ENCODE measurements around the gene FOXG1. TPM values are rescaled to one million over a fixed set of nuclear protein-coding genes. Genes with fewer than 3 reads are reported as not detected.

Gene FOXG1
- total RNA-seq, 2 donors from 2014 or later = not detected

DNA sequence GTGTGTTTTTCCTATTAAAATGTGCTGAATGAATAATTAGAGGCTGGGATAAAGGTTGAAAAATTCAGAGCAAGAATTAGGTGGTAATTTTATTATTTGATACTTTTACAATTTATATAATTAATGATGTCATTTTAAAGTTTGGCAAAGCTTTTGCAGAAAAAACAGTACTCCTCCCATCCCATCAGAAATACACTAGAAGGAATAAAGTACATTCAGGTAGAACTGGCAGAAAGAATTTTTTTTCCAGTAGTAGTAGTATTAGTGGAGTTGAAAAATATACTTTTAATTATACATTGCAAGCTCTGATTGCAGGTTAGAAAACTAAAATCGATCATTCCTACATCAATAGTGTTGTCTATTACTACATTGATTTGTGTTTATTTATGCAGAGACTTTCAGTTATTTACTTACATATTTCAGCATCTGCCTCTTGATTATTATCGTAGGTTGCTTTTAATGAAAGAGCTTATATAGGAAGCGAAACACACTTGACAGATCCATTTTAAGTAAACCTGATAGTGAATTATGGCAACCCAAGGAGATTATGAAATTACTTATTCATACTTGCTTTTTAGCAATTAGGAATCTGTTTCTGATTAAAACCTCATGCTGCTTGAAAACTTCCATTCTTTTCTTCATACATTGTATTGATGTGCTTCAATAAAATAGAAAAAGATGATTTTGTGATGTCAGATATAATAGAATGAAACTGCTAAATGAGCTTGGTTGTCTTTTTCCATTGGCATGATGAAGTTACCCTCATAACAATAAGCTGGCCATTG lies 10.1 kb downstream of the FOXG1 start:
- no peak overlapping the region for H3K4me3 Mint-ChIP-seq
- ATAC-seq (no peak), DNase-seq (ENCODE audit: low spot score) (no peak)
- H3K4me1 Mint-ChIP-seq (ENCODE audit: low read depth in 2 of 2) = no peaks in the 10 kb centered on the region
- H3K27ac Mint-ChIP-seq = no peak overlapping the region
- peaks cover 10% of the 10 kb centered on the region for H3K9me3 Mint-ChIP-seq
- peaks cover 31 to 43% of the 10 kb centered on the region in 2 donors for H3K27me3 Mint-ChIP-seq
- H3K36me3 Mint-ChIP-seq = peaks cover 18% of the 10 kb centered on the region

DNA sequence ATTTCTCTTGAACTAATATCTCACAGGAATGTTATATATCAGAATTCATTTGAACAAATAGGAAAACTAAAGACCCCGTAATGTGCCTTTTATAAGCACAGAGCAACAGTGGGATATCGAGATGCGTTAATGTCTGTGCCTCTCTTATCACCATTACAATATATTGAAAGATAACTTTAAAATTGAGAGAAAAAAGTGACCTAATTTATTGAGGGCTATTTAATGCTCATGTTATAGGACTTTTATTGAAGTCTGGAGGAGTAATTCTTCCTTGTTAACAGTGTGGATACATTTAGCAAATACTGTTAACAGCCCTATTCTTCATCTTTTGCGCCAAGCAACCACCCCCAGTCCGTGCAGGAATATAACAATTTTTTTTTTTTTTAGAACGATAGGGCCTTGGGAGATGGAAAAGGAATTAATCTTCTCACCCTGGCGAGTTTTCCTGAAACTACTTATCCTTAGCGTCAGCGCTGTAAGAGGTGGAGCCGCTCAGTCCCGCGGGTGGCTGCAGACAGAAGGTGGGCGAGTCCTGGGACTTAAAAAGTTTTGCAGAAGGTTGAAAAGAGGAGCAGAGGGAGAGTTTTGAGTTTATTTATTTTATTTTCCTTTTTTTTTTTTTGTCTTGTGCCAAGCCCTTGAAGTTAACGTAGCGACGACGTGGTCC lies 11.0 kb downstream of the FOXG1 start:
- H3K27ac Mint-ChIP-seq = no peak overlapping the region
- peaks cover 10% of the 10 kb centered on the region for H3K9me3 Mint-ChIP-seq
- no peaks in the 10 kb centered on the region for H3K4me1 Mint-ChIP-seq (ENCODE audit: low read depth in 2 of 2)
- ATAC-seq (no peak), DNase-seq (ENCODE audit: low spot score) (no peak)
- H3K36me3 Mint-ChIP-seq = peaks cover 18% of the 10 kb centered on the region
- peaks cover 28 to 41% of the 10 kb centered on the region in 2 donors for H3K27me3 Mint-ChIP-seq
- no peak overlapping the region for H3K4me3 Mint-ChIP-seq

DNA sequence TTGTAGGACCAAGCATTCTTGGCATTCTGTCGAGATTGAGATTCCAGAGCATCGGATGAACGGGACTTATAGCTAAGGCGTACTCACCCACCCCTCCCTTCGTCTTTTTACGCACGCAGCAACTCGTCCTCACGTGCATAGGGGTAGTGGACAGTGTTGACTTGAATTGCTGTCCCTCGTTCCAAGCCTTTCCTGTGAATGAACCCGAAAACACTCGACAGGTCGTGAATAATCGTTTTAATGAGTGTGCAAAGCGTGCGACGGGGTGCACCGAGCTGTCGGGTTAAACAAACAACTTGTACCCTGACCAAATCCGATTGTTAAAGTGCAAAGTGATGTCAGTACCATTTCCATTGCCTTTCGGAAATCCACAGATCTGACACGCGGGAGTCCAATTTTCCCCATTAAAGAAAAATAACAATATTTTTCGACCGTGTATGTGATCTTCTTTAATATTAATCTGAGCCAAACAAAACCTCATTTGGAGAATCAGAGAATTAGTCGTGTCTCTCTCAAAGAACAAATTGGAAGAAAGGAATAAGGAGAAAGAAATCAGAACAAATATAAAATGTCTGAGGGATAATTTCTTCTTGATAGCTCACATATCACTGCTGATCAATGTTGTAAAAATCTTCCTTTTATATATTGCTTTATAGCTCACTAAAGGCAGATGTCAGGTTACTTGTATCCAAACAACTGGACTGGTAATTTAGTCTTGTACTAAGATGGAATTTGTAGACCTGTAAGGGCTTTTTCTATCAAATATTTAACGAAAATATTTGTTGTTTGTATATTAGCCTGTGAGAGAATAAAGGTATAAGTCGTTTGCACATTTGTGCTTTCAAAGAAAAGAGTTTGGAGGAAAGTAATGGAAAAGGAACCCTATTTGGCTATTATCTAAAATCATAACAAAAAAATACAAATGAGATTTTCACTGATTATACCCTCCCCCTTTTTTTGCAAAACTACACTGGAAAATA lies 11.8 kb downstream of the FOXG1 start:
- Mint-ChIP-seq H3K27ac (no peak overlapping the region), H3K36me3 (peaks cover 13% of the 10 kb centered on the region), H3K4me3 (no peak overlapping the region), H3K9me3 (peaks cover 6% of the 10 kb centered on the region), H3K27me3 (peaks cover 20 to 37% of the 10 kb centered on the region in 2 donors), H3K4me1 (ENCODE audit: low read depth in 2 of 2) (no peaks in the 10 kb centered on the region)
- ATAC-seq (no peak), DNase-seq (ENCODE audit: low spot score) (no peak)

DNA sequence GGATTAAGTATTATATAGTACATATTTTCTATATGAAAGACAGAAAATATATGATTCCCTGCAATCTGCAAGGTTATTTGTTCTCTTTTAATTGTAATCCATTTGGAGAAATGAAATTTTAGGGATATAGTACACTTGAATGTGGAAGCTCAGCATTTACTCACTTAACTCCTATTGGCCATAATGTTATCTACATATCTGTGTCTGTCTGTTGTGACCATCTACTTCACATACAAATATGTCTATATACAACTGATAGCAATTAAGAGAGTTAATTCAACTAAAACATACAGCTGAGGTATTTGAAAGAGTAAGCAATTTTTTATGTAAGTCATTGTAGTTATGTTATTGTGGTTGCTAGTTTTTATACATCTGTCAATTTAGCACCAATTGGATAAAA lies 12.9 kb downstream of the FOXG1 start:
- Mint-ChIP-seq H3K4me3 (no peak overlapping the region), H3K27ac (no peak overlapping the region), H3K27me3 (peaks cover 23 to 38% of the 10 kb centered on the region in 2 donors), H3K9me3 (peaks cover 9% of the 10 kb centered on the region), H3K4me1 (ENCODE audit: low read depth in 2 of 2) (no peaks in the 10 kb centered on the region), H3K36me3 (peaks cover 20% of the 10 kb centered on the region)
- ATAC-seq (no peak), DNase-seq (ENCODE audit: low spot score) (no peak)

DNA sequence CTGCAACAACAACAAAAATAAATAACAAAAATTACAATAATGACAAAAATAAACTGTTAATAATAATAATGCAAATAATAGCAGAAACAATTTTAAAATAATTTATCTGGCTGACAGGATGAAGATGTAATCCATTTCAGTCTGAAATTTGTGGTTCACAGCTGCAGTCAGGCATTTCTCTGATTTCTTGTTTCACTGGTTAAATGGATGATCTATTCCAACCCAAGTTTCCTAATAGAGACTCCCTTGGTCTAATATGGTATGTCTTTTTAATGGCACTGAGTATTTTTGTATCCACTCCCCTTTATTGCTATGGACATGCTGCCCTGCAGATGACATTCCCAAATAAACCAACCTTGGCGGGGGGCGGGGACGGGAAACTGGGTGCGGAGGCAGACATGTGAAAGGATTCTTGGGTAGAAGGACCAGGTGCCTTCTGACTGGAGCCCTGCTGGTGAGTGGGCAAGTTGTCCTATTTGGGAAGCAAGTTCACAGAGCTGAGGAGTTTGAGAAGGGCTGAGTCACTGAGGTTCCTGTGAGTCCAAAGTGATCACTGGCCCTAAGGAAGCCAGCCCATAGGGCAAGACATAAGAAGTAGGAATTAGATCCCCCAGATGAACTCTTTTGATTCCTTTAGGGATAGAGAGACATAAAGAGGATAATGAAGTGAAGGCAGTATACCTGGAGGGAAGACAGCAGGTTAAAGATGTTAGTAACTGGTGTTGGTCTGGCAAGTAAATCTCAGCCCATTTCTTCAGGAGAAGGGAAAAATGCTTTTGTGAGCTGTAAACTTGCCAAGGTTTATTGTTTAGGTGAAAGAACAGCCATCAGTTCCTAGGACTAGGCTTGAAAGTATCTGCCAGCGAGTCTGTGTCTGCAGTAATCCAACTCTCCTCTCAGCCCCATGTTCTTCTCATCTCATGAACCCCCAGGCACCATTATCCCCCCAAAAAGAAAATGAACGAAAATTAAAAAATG lies 14.5 kb downstream of the FOXG1 start:
- H3K27me3 Mint-ChIP-seq = peaks cover 22 to 27% of the 10 kb centered on the region in 2 donors
- no peak overlapping the region for H3K27ac Mint-ChIP-seq
- H3K4me1 Mint-ChIP-seq (ENCODE audit: low read depth in 2 of 2) = peaks cover 0 to 3% of the 10 kb centered on the region in 2 donors
- H3K9me3 Mint-ChIP-seq = peaks cover 5% of the 10 kb centered on the region
- no peak overlapping the region for H3K4me3 Mint-ChIP-seq
- ATAC-seq (no peak), DNase-seq (ENCODE audit: low spot score) (no peak)
- peaks cover 17% of the 10 kb centered on the region for H3K36me3 Mint-ChIP-seq

DNA sequence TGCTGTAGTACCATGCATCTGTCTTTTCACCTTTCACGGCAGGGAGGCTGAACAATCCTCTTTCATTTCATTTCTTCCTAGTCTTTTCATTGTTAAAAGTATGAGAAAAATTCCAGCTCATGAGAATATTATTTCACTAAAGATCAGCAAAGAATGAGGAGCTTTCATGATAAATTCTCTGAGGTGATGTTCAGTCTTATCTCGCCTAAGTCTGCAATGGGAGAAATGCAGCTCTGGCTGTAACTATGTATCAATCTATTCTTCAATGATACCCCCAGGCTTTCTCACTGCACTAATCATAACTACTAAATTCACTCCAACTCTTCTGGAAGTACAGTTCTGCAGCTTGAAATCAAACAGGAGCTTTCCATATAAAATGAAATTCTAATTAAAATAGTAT lies 15.7 kb downstream of the FOXG1 start:
- no peak overlapping the region for H3K27ac Mint-ChIP-seq
- H3K9me3 Mint-ChIP-seq = peaks cover 5% of the 10 kb centered on the region
- peaks cover 23% of the 10 kb centered on the region for H3K36me3 Mint-ChIP-seq
- peaks cover 22 to 25% of the 10 kb centered on the region in 2 donors for H3K27me3 Mint-ChIP-seq
- no peak overlapping the region for H3K4me3 Mint-ChIP-seq
- peaks cover 0 to 3% of the 10 kb centered on the region in 2 donors for H3K4me1 Mint-ChIP-seq (ENCODE audit: low read depth in 2 of 2)
- DNase-seq (ENCODE audit: low spot score) (no peak), ATAC-seq (no peak)

DNA sequence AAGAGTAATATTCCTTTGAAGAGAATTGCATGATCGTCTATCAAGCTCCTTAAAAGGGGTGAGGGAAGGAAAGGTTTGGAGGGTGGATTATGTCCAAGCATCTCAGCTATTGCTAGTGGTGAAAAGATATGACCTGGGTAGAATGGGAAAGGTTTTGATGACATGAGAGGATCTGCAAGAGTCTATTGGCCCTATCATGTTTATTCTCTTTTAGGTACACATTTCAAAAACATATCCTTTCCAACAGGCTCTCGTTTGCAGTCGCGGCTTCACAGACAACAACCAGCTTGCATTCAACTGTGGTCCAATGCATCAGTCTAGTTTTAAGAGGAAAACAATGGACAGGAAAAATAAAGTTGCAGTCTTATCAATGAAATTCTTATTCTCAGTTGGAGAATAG lies 17.1 kb downstream of the FOXG1 start:
- peaks cover 0 to 3% of the 10 kb centered on the region in 2 donors for H3K4me1 Mint-ChIP-seq (ENCODE audit: low read depth in 2 of 2)
- peaks cover 23% of the 10 kb centered on the region for H3K36me3 Mint-ChIP-seq
- peaks cover 9% of the 10 kb centered on the region for H3K9me3 Mint-ChIP-seq
- H3K27me3 Mint-ChIP-seq = peaks cover 15 to 18% of the 10 kb centered on the region in 2 donors
- no peak overlapping the region for H3K27ac Mint-ChIP-seq
- DNase-seq (ENCODE audit: low spot score) (no peak), ATAC-seq (no peak)
- no peak overlapping the region for H3K4me3 Mint-ChIP-seq

DNA sequence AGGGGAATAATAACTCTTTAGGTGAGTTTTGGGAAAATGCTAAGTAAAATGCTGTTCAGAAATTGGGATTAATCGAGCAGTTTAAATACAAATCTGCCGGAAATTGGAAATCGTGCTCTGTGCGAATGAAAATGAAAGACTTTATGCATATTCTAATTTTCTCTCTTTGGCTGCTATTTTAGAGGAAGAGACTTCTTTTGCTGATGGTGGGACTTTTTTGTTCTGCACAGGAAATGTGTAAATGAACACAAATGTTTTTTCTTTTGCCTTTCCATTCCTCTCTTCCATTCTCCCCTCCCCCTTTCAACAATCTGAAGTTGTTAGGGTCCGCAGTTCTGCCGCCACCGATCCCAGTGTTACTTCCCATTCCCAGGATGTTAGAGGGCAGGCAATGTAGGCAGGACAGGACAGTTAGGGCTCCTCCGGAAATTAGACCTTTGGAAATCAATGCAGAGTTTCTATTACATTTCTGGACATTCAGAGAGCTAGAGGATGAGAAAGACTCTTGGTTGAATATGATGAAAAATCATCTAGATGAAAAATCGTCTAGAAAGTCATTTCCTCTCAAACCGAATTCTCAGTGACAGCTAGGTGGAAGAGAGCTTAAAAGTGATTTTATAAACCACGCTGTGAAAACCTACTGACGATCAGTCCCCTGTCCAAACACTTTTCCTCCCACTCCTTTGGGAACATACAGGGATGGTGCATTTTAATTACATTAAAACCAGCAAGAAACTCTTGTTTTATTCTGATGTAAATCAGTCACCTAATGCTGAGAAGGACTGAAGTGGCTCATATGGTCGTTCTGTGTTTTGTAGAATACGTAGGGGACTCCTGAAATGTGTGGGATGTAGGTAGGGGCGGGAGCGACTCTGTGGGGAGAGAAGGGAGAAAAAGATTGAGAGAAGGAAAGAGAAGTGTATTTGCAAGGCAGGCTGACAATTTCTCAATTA lies 17.8 kb downstream of the FOXG1 start:
- H3K27me3 Mint-ChIP-seq = peaks cover 15 to 18% of the 10 kb centered on the region in 2 donors

DNA sequence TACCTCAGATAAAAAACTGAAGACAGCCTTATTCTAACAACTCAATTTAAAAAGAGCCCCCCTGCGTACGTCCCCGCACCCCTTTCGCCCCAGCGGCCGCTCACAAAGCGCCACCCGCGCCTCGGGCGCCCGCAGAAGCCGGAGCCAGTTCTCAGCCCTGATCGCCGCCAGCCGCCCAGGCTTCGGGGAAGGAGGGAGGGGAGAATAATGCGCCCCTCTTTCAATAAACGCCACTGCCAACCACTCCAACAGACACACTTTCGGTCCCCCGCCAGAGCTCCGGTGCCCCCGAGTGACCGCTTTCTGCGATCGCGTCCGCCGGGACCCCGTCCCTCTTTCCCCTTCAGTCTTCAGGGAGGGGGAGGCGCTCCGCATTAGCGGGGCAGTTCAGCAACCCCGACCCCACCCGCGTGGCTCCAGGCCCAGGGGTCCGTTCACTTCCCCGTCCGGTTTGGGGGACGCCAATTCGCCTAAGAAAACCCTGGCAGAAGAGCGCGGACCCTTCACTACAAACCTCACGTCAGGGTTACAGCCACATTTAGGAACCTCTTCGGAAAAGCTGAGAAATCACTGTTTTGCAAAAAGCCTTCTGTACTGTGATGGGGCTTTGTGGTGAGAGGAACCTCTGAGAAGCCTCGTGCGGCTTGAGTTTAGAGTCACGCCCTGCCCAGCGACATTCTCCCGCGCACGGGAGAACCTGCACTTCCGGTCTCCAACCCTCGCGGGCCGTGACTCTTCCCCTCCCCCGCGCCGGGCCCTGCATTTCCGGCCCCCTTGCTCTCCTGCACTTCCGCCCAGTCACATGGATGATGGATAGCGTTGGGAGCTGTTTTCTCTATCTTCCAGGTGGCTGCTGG lies 18.7 kb downstream of the FOXG1 start:
- Mint-ChIP-seq H3K4me1 (ENCODE audit: low read depth in 2 of 2) (peaks cover 0 to 3% of the 10 kb centered on the region in 2 donors), H3K27ac (no peak overlapping the region), H3K36me3 (peaks cover 23% of the 10 kb centered on the region), H3K27me3 (peaks cover 15 to 18% of the 10 kb centered on the region in 2 donors), H3K9me3 (peaks cover 9% of the 10 kb centered on the region), H3K4me3 (no peak overlapping the region)
- ATAC-seq (no peak), DNase-seq (ENCODE audit: low spot score) (no peak)

More for the DNA sequence above, 17.8 kb downstream of the FOXG1 start:
- ATAC-seq = no peak
- no peak overlapping the region for H3K4me3 Mint-ChIP-seq
- no peak overlapping the region for H3K27ac Mint-ChIP-seq
- H3K36me3 Mint-ChIP-seq = peaks cover 23% of the 10 kb centered on the region
- no peak for DNase-seq (ENCODE audit: low spot score)
- peaks cover 0 to 3% of the 10 kb centered on the region in 2 donors for H3K4me1 Mint-ChIP-seq (ENCODE audit: low read depth in 2 of 2)
- peaks cover 9% of the 10 kb centered on the region for H3K9me3 Mint-ChIP-seq

DNA sequence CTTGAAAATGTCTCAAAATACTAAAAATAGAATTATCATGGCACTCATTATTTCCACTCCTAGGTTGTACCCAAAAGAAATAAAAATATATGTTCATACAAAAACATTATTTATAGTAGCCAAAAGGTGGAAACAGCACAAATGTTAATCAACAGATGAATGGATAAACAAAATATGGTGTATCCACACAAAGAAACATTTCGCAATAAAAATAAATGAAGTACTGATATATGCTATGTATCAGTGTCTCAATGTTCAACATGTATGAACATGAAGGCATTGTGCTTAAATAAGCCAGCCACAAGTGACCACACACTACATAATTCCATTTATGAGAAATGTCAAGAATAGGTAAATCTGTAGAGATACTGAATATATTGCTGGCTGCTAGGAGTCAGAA lies 40.9 kb downstream of the FOXG1 start:
- DNase-seq (ENCODE audit: low spot score) (no peak), ATAC-seq (no peak)
- H3K9me3 Mint-ChIP-seq = peaks cover 23% of the 10 kb centered on the region
- no peak overlapping the region for H3K4me3 Mint-ChIP-seq
- H3K36me3 Mint-ChIP-seq = peaks cover 4% of the 10 kb centered on the region
- no peak overlapping the region for H3K27ac Mint-ChIP-seq
- H3K4me1 Mint-ChIP-seq (ENCODE audit: low read depth in 2 of 2) = no peaks in the 10 kb centered on the region
- H3K27me3 Mint-ChIP-seq = no peaks in the 10 kb centered on the region

DNA sequence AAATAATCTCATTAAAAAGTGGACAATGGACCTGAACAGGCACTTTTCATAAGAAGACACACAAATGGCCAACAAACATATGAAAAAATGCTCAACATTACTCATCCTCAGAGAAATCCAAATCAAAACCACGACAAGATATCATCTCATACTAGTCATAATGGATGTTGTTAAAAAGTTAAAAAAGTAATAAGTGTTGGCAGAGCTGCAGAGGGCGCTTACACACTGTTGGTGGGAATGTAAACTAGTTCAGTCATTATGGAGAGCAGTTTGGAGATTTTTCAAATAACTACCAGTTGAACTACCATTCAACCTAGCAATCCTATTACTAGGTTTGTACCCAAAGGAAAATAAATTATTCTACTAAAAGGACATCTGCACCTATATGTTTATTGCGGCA lies 47.2 kb downstream of the FOXG1 start:
- ATAC-seq (no peak), DNase-seq (ENCODE audit: low spot score) (no peak)

More for the DNA sequence above, 47.2 kb downstream of the FOXG1 start:
- peaks cover 4% of the 10 kb centered on the region for H3K36me3 Mint-ChIP-seq
- H3K9me3 Mint-ChIP-seq = peaks cover 4% of the 10 kb centered on the region
- H3K4me3 Mint-ChIP-seq = no peak overlapping the region
- no peaks in the 10 kb centered on the region for H3K27me3 Mint-ChIP-seq
- H3K4me1 Mint-ChIP-seq (ENCODE audit: low read depth in 2 of 2) = no peaks in the 10 kb centered on the region
- no peak overlapping the region for H3K27ac Mint-ChIP-seq

Data from natural killer cell treated with Interleukin-12 subunit alpha and Interleukin-12 subunit beta and Interleukin-15 and Interleukin-18, amount 100 ng/mL, for 72 hours (primary cell).